ENCODE results near the gene TNNC1. TPM values are rescaled to one million over a fixed set of nuclear protein-coding genes. Genes with fewer than 3 reads are reported as not detected.

The TNNC1 gene
- total and polyA plus RNA-seq, 2 of the 13 experiments (the other 11 are each of a cell fraction or from before 2014, with no cell fraction given) = 11.8 to 36.4 TPM

- 0 out of 2 replicates have a peak, but pooled peaks have one; percentile 7 for TF ChIP-seq SALL1 (CRISPR knock-in tag; IDR thresholded peaks at IDR 0.05)
- TF ChIP-seq FLYWCH1 (CRISPR knock-in tag; IDR thresholded peaks at IDR 0.05) = no peak
- TF ChIP-seq TBX2 (CRISPR knock-in tag; IDR thresholded peaks at IDR 0.05; ENCODE audit: borderline replicate concordance) = 0 out of 2 replicates have a peak, but pooled peaks have one; percentile 27
- Histone ChIP-seq H4K20me1 (ENCODE audit: insufficient read depth, low read length) (0 out of 2 replicates have a peak, but pooled peaks cover 4% of the 10 kb centered on the region), H3K36me3 (replicated peaks in 1 of 2; ENCODE audit: control insufficient read depth in 1 of 2, insufficient read depth in 2 of 2, low read length in 2 of 2) (peaks cover 31 to 59% of the 10 kb centered on the region in 2 experiments), H3K9me3 (ENCODE audit: low read length) (no peaks in the 10 kb centered on the region), H3K9ac (ENCODE audit: insufficient read depth, low read depth, low read length) (no peak overlapping the region), H3K79me2 (ENCODE audit: insufficient read depth, low read length) (no peaks in the 10 kb centered on the region), H3K27ac (ENCODE audit: extremely low read length, insufficient read depth, low read length) (no peak overlapping the region), H3K27me3 (ENCODE audit: control insufficient read depth in 1 of 2, insufficient read depth in 2 of 2, low read length in 2 of 2) (no peaks in the 10 kb centered on the region), H3K4me3 (replicated peaks in 1 of 3; ENCODE audit: insufficient read depth in 1 of 3, low read depth in 2 of 3, low read length in 3 of 3) (no peak overlapping the region), H2AFZ (ENCODE audit: low read length) (no peak overlapping the region), H3K4me2 (ENCODE audit: low read depth, low read length) (no peak overlapping the region), H3K4me1 (ENCODE audit: insufficient read depth, low read length) (no peaks in the 10 kb centered on the region)
- in situ Hi-C loops (cut with HindIII; ENCODE audit: extremely low pct_ligation_motif_present, low pct_unique_long_range_greater_than_20kb) (no loop called here), intact Hi-C loops (cut with micrococcal nuclease; ENCODE audit: unreplicated experiment) (loop anchor here (1.0 to 5.0 kb wide), 2 partner anchors 60 to 210 kb away; partner anchors contain the start of gene NT5DC2)
- no peak for ATAC-seq
- FAIRE-seq = no peak
- ChIA-PET CTCF (ENCODE audit: low intra/inter-chr PET ratio, low total read pairs) (interaction anchor here (0.8 kb wide), 1 partner anchor 210 kb away, joined by 3 read pairs; no protein-coding TSS in a partner anchor), POLR2A (no interaction called here)
- BruUV-seq (replicated peaks) = no TSS peak
- WGBS (ENCODE audit: low lambda C conversion rate) = 85% methylated on average over 12 of the region's 14 CpGs
- DNase-seq (ENCODE audit: low spot score) = no peak
Measured at GRCh38 chr3:52472239-52473000, 18.6 kb upstream of the TNNC1 start.

GRCh38 chr3:52471371-52472238 is 17.8 kb upstream of the TNNC1 start:
- H3K9me3 ChIP-seq (ENCODE audit: low read length) = no peaks in the 10 kb centered on the region
- no peak overlapping the region for H3K27ac ChIP-seq (ENCODE audit: extremely low read length, insufficient read depth, low read length)
- no peak overlapping the region for H3K4me3 ChIP-seq (replicated peaks in 1 of 3; ENCODE audit: insufficient read depth in 1 of 3, low read depth in 2 of 3, low read length in 3 of 3)
- FAIRE-seq (peak; percentile 61), DNase-seq (ENCODE audit: low spot score) (no peak), ATAC-seq (peak; percentile 88)
- H3K79me2 ChIP-seq (ENCODE audit: insufficient read depth, low read length) = no peaks in the 10 kb centered on the region
- intact Hi-C loops (cut with micrococcal nuclease; ENCODE audit: unreplicated experiment) = loop anchor here (1.0 to 5.0 kb wide), 2 partner anchors 61 to 211 kb away; partner anchors contain the start of gene NT5DC2
- H3K4me1 ChIP-seq (ENCODE audit: insufficient read depth, low read length) = peaks cover 5% of the 10 kb centered on the region; the same call in 1 of the 2 replicates
- no peak overlapping the region for H2AFZ ChIP-seq (ENCODE audit: low read length)
- POLR2A ChIA-PET = no interaction called here
- peaks cover 29 to 56% of the 10 kb centered on the region in 2 experiments for H3K36me3 ChIP-seq (replicated peaks in 1 of 2; ENCODE audit: control insufficient read depth in 1 of 2, insufficient read depth in 2 of 2, low read length in 2 of 2)
- H3K4me2 ChIP-seq (ENCODE audit: low read depth, low read length) = no peak overlapping the region
- CTCF ChIA-PET (ENCODE audit: low intra/inter-chr PET ratio, low total read pairs) = interaction anchor here (0.8 kb wide), 1 partner anchor 210 kb away, joined by 3 read pairs; no protein-coding TSS in a partner anchor
- H3K27me3 ChIP-seq (ENCODE audit: control insufficient read depth in 1 of 2, insufficient read depth in 2 of 2, low read length in 2 of 2) = no peaks in the 10 kb centered on the region
- WGBS (ENCODE audit: low lambda C conversion rate) = 53% methylated on average over 7 of the region's 26 CpGs
- H3K9ac ChIP-seq (ENCODE audit: insufficient read depth, low read depth, low read length) = no peak overlapping the region
- in situ Hi-C loops (cut with HindIII; ENCODE audit: extremely low pct_ligation_motif_present, low pct_unique_long_range_greater_than_20kb) = no loop called here
- BruUV-seq (replicated peaks) = no TSS peak
- H4K20me1 ChIP-seq (ENCODE audit: insufficient read depth, low read length) = 0 out of 2 replicates have a peak, but pooled peaks cover 4% of the 10 kb centered on the region
- TF ChIP-seq BCLAF1 (IDR thresholded peaks at IDR 0.05) (no peak), ZNF704 (CRISPR knock-in tag; IDR thresholded peaks at IDR 0.05; ENCODE audit: borderline replicate concordance) (no peak), KDM4B (CRISPR knock-in tag; IDR thresholded peaks at IDR 0.05) (no peak), ZNF724P (CRISPR knock-in tag; IDR thresholded peaks at IDR 0.05; ENCODE audit: borderline replicate concordance) (no peak), ZNF205 (CRISPR knock-in tag; IDR thresholded peaks at IDR 0.05) (no peak), U2AF2 (IDR thresholded peaks at IDR 0.05; ENCODE audit: low read depth, low read length) (no peak), NFKB2 (CRISPR knock-in tag; IDR thresholded peaks at IDR 0.05; ENCODE audit: borderline replicate concordance) (peak; percentile 33; the same call in 1 of the 2 replicates), HOXA3 (CRISPR knock-in tag; IDR thresholded peaks at IDR 0.05) (0 out of 2 replicates have a peak, but pooled peaks have one; percentile 27)

All from HepG2 (cell line).